HFF-Myc (cell line): Measurements from ENCODE around the gene RUNX1.

Experiments
- DNase-seq: peaks from one replicate; pipeline ENCODE4 v3.0.0-alpha.2; 2011; ENCODE audit warnings: low read depth; ENCODE audit errors: extremely low read depth
- H3K4me3 ChIP-seq: replicated peaks from 2 replicates; pipeline ENCODE4 v1.5.1; 2011; ENCODE audit warnings: low read depth, mild to moderate bottlenecking, control low read depth, low read length
- CTCF ChIP-seq: IDR thresholded peaks from 2 replicates; pipeline ENCODE4 v1.5.1; 2012; ENCODE audit warnings: mild to moderate bottlenecking, low read depth, low read length, control low read depth; ENCODE audit errors: missing control alignments

Gene RUNX1

GRCh38 chr21:34944015-34944755 lies 104.9 kb downstream of the RUNX1 start:
- no peak for DNase-seq
- H3K4me3 ChIP-seq: no peak overlapping the region
- TF ChIP-seq CTCF: no peak

GRCh38 chr21:34942911-34943310 lies 106.2 kb downstream of the RUNX1 start:
- DNase-seq: no peak
- TF ChIP-seq CTCF: no peak
- H3K4me3 ChIP-seq: no peak overlapping the region

GRCh38 chr21:34941162-34941561 lies 107.9 kb downstream of the RUNX1 start:
- H3K4me3 ChIP-seq: no peak overlapping the region
- DNase-seq: no peak
- TF ChIP-seq CTCF: no peak

- DNase-seq: no peak
- no peak for TF ChIP-seq CTCF
- H3K4me3 ChIP-seq: no peak overlapping the region
Observed at GRCh38 chr21:34939673-34940331, 109.3 kb downstream of the RUNX1 start.

- TF ChIP-seq CTCF: no peak
- no peak for DNase-seq
- H3K4me3 ChIP-seq: no peak overlapping the region
Observed at GRCh38 chr21:34938089-34938764, 110.9 kb downstream of the RUNX1 start.

- TF ChIP-seq CTCF: no peak
- peak overlapping the region; percentile 24 for H3K4me3 ChIP-seq
- no peak for DNase-seq
Observed at GRCh38 chr21:34936883-34937563, 112.1 kb downstream of the RUNX1 start.
